NCI-H128 (cell line): ENCODE measurements around the gene ITPKC.
"Not testable (repeated sequence)": the region's sequence is repeated elsewhere in the genome, so short reads cannot be mapped to it uniquely, and the experiment has no call there.

ENCODE experiments used
- DNase-seq: peaks from one replicate; lab custom pipeline; 2025; ENCODE audit not compliant: unreplicated experiment; lab: John Stamatoyannopoulos, UW

Gene ITPKC

DNA sequence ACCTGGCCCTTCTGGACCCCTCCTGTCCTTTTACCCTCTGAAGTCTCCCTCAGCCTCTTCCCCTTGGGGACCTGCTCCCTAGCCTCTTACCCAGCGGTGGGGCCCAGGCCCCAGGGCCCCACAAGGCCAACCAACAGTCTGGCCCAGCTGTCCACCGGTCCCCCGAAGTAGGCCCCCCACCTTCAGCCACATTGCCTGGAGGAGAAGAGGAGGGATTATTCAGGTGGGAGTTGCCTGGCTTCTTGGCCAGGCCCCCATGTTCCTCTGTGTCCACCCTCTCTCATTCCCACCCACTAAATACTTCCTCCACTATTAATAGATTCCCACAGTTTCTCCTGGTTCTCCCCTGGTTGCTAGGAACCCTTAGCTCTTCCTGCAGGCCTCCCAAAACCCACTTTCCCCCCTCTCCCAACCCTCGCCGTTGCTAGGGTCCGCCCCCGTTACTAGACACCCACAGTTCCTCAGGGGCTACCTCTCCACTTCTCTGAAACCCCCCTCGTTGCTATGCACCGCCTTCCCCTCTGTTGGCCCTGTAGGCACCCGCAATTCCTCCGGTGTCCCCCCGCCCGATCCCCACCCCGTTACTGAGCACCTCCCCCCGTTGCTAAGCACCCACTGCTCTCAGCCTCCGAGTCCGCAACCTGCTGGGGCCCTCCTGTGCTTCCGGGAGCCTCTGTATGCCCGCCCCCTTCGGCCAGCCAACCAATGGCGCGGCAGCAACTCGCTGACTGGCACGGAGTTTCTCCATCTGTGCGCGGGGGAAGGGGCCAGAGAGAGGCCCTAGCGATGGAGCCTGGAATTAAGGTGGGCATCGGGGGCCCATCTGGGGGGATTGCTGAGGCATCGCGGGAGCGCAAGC, 2.2 kb upstream of the ITPKC start:
- peak; percentile 93 for DNase-seq

DNA sequence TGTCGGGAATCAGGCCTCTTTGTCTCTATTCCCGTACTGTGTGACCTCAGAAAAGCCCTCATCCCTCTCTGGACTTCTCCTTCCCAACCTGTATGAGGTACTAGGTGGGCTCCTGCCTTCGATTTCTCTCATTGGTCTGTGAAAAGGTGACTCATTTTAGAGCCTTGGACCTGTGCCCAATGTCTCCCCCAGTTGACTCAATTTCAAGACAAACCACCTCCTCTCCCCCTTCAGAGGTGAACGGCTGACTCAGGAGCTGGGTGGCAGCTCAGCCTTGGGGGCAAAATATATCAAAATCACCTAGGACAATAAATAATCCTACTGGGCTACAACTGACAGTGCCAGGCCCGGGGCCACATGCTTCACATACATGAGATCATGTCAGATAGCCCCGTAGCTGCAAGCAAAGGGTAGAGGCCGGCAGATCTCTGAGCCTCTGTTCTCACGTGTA, 856 bp upstream of the ITPKC start:
- peak; percentile 47 for DNase-seq

DNA sequence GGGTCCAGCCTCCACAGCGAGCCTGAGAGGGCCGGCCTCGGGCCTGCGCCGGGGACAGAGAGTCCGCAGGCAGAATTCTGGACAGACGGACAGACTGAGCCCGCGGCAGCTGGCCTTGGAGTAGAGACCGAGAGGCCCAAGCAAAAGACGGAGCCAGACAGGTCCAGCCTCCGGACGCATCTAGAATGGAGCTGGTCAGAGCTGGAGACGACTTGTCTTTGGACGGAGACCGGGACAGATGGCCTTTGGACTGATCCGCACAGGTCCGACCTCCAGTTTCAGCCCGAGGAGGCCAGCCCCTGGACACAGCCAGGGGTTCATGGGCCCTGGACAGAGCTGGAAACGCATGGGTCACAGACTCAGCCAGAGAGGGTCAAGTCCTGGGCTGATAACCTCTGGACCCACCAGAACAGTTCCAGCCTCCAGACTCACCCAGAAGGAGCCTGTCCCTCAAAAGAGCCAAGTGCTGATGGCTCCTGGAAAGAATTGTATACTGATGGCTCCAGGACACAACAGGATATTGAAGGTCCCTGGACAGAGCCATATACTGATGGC, 490 bp downstream of the ITPKC start:
- no peak for DNase-seq

DNA sequence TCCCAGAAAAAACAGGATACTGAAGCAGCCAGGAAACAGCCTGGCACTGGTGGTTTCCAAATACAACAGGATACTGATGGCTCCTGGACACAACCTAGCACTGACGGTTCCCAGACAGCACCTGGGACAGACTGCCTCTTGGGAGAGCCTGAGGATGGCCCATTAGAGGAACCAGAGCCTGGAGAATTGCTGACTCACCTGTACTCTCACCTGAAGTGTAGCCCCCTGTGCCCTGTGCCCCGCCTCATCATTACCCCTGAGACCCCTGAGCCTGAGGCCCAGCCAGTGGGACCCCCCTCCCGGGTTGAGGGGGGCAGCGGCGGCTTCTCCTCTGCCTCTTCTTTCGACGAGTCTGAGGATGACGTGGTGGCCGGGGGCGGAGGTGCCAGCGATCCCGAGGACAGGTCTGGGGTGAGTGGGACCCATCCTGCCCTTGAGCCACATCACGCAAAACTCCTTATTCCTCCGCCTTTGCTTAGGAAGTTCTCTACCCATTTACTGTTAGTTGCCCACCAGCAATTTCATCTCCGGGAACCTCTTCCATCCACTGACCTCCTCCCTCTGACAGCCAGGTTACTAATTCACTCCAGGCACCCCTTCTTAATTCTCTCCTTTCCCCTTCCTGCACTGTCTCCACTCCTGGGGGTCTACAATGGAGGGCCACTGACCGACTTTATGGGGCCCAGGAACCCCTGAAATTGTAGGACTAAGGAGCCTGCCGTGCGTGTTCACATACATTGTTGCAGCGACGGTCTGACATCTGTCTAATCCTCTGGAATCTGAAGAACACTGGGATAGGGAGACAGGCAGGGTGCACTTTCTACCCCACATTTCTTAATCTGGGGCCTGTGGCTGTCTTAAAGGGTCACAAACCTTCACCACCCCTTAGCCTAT, 1.2 kb downstream of the ITPKC start:
- no peak for DNase-seq

DNA sequence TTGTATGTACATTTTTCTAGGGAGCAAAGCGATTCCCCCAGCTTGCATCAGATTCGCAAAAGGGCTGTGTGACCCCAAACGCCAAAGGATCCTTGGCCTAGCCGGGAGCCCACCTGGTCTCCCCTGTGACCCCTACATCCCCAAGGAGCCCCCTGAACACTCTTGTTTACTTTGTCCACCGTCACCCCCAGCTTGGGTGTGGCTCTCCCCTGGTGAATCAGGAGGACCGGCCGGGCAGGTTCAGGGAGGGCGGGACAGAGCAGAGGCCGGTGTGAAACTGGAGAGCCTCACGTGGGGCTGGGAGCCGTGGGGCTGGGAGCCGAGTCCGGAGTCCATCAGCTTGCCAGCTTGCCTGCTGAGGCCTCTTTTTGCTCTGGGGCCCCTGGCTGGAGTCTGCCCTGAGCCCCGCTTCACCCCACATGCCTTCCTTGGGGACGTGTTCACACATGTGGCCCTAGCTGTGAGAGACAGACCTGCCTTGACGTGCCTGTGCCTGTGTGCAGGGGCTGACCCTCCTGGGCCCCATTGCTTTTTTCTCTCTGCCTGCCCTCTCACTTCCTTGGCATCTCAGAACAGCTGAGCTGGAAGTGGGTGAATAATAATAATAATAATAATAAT, 2.0 kb downstream of the ITPKC start:
- DNase-seq, result peak; percentile 2

DNA sequence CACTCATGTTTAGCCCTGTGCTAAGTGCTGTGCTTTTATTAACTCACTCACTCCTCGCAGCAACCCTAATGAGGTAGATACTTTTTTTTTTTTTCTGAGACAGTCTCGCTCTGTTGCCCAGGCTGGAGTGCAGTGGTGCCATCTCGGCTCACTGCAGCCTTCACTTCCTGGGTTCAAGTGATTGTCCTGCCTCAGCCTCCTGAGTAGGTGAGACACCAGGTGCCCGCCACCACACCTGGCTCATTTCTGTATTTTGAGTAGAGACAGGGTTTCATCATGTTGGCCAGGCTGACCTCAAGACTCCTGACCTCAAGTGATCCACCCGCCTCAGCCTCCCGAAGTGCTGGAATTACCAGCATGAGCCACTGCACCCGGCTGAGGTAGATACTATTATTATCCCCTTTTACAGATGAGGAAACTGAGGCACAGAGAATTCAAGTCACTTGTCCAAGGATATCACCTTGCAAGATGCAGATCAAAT, 2.5 kb downstream of the ITPKC start:
- DNase-seq, result no peak

DNA sequence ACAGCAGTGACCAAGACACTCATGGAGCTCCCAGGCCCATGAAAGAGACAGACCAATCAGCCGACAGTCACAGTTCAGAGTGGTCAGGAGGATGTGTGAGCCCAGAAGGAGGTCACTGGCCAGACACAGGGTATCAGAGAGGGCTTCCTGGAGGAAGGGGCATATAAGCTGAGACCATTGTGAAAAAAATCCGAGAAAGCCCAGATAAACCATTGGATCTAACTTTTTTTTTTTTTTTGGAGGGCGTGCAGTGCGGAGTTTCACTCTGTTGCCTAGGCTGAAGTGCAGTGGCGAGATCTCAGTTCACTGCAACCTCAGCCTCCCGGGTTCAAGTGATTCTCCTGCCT, 4.2 kb downstream of the ITPKC start:
- DNase-seq, result no peak

DNA sequence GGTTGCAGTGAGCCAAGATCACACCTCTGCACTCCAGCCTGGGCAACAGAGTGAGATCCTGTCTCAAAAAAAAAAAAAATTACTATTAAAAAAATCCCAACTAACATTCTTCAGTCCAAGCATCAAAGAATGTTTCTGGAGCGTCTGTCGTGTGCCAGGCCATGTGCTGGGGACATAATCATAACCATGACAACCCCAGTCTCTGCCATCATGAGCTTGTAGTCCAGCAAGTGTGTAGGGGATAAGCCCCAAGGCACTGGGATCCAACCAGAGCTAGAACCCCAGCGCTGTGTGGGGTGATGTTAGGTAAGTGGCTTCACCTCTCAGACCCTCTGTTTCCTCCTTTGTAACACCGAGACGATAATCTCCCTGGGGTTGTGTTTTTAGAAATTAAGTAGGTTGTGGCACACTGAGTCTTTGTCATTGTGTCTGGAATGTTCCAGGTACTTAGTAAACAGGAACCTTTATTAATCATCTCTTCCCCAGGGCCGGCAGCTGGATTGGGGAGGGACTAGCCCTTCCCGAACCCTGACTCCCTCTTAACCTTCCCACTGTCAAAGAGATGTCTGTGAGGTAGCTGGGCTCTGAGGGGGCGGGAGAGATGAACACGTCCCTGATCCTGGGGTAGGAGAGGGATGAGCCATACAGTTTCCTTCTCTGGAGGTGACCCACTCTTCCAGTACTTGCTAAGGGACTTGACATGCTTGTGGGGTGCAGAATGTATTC, 5.2 kb downstream of the ITPKC start:
- DNase-seq, result no peak

DNA sequence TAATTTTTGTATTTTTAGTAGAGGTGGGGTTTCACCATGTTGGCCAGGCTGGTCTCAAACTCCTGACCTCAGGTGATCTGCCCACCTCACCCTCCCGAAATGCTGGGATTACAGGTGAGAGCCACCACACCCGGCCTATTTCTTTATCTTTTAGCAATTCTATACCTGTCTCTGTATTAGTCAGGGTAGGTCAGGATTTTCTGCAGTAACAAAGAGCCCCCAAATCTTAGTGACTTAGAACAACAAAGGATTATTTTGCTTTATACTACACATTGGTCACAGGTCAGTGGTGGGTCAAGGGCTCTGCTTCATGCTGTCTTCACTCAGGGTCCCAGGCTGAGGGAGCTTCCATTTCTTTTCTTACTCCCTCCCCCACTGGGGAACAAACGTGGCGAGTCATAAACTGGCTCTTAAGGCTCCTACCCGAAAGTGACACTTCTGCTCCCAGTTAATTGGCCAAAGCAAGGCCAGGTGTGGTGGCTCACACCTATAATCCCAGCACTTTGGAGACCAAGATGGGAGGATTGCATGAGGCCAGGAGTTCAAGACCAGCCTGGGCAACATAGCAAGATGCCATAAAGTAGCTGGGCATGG, 6.8 kb downstream of the ITPKC start:
- no peak for DNase-seq

DNA sequence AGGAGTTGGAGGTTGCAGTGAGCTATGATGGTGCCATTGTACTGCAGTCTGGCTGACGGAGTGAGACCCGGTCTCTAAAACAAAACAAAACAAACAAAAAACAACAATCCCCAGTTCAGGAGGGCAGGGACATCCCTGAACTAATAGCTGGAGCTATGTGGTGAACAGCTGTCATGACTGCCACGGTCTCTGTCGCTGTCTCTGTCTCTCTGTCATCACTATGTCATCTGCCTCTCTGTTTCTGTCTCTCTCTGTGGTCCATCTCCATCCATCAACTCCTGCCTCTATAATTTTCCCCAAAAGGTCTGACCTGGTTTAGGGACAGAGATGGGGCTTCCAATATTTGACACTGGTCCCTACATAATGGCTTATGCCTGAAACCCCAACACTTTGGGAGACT, 7.4 kb downstream of the ITPKC start:
- DNase-seq, result no peak

DNA sequence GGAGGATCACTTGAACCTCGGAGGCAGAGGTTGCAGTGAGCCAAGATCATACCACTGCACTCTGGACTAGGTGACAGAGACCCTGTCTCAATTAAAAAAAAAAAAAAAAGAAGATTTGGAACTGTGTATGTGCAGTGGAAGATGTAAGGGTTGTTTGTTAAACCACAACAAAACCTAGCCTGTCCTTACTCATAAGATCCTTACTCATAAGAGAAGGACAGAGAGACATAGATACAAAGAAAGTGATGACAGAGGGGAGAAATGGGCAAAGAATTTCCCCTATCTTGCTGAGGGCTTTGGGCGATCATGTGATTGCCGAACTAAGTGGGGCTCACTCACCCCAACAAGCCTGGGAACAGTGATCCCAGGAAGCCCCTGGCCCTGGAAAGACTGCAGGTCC, 7.9 kb downstream of the ITPKC start:
- DNase-seq, result no peak

DNA sequence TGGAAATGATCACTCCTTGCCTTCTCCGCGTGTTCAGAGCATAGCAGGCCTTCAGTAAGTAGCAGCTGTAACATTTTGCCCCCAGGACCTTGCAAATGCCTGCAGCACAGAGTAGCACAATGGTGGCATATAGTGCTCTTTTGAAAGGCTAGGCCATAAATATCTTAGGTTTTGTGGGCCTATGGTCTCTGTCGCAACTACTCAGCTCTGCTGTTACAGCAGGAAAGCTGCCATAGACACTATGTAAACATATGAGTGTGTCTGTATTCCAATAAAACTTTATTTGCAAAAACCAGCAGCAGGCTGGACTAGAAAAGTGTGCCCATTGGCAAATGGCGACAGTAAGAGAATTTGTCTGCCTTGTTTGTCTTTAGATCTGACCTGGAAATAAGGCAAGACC, 9.4 kb downstream of the ITPKC start:
- no peak for DNase-seq

DNA sequence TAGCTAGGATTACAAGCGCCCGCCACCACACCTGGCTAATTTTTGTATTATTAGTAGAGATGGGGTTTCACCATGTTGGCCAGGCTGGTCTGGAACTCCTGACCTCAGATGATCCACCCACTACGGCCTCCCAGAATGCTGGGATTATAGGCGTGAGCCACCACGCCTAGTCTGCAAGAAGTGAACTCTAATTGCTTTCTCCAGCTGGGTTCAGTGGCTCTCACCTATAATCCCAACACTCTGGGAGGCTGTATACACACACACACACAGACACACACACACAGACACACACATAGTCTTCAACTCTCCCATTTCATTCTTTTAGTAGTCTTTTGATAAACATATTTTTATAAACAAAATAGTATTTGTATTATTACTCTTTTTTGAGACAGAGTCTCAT, 13.2 kb downstream of the ITPKC start:
- not testable (repeated sequence) for DNase-seq

DNA sequence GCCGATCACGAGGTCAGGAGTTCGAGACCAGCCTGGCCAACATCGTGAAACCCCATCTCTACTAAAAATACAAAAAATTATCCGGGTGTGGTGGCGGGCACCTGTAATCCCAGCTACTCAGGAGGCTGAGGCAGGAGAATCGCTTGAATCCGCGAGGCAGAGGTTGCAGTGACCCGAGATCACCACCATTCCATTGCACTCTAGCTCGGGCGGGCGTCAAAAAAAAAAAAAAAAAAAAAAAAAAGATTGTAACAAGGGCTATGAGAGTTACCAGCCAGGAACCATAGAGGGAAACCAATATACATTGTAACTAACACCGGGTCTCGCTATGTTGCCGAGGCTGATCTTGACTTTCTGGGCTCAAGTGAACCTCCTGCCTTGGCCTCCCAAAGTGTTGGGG, 15.4 kb downstream of the ITPKC start:
- DNase-seq, result not testable (repeated sequence)

DNA sequence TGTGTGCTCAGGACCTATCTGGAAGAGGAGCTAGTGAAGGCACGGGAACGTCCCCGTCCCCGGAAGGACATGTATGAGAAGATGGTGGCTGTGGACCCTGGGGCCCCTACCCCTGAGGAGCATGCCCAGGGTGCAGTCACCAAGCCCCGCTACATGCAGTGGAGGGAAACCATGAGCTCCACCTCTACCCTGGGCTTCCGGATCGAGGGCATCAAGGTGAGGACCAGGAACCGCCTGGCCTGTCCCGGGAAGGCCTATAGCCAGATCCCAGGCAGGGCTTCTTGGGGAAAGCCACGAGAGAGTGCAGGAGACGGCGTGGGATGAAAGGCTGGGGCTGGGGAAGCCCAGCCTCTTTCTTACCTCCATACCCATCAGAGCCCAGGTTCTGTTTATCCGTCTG, 16.2 kb downstream of the ITPKC start:
- no peak for DNase-seq

DNA sequence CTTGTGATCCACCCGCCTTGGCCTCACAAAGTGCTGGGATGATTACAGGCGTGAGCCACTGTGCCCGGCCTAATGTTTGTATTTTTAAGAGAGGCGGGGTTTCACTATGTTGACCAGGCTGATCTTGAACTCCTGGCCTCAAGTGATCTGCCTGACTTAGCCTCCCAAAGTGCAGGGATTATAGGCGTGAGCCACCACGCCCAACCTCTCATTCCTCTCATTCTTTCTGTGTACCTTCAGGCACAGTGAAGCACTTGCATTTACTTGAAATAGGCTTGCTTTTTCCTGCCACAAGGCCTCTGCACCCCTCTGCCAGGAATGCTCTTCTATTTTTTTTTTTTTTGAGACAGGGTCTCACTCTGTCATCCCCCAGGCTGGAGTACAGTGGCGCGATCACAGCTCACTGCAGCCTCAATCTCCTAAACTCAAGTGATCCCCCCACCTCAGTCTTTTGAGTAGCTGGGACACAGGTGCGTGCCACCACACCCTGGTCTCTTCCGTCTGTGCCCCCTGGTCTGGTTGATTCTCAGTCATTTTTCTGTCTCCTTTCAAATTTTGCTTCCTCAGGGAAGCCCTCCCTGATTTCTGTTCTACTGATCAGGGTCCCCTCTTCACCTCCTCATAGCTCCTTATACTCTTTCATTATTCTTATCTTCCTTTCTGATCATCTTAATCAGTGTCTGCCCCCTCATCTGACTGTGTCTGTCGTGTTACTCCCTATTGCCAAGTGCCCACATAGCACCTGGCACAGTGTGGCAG, 18.3 kb downstream of the ITPKC start:
- DNase-seq, result no peak

DNA sequence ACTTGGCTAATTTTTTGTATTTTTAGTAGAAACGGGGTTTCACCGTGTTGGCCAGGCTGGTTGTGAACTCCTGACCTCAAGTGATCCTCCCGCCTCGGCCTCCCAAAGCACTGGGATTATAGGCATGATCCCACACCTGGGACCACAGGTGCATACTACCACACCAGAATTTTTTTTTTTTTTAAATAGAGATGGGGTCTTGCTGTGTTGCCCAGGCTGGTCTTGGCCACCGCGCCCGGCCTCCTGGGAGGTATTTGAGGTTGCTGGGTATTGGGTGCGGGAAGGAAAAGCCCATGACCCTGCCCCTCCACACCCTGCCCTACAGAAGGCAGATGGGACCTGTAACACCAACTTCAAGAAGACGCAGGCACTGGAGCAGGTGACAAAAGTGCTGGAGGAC, 19.7 kb downstream of the ITPKC start:
- DNase-seq, result no peak

DNA sequence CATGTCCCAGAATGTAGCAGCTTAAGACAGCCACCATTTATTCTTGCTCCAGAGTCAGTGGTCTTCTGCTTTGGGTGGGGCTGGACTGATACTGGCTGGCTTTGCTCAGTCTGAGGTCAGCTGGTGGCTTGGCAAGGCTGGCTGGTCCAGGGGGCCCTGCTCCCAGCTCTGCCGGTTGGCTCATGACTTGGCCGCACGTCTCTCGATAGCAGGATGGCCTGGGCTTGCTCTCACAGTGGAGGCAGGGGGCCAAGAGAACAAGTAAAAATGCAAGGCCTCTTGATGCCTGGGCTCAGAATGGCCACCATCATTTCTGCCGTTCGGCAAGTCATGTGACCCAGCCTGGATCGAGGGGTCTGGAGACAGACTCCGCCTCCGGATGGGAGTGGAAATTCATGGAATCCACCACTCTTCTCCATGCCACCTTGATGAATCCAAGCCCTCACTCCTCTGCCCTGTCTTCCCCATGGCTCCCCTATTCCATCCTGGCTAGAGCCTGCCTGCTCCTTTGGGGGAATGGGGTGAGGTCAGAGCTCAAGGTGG, 20.3 kb downstream of the ITPKC start:
- no peak for DNase-seq
